ENCODE measurements around the gene PARP6. TPM values are rescaled to one million over a fixed set of nuclear protein-coding genes. Genes with fewer than 3 reads are reported as not detected.

The PARP6 gene, protein sequence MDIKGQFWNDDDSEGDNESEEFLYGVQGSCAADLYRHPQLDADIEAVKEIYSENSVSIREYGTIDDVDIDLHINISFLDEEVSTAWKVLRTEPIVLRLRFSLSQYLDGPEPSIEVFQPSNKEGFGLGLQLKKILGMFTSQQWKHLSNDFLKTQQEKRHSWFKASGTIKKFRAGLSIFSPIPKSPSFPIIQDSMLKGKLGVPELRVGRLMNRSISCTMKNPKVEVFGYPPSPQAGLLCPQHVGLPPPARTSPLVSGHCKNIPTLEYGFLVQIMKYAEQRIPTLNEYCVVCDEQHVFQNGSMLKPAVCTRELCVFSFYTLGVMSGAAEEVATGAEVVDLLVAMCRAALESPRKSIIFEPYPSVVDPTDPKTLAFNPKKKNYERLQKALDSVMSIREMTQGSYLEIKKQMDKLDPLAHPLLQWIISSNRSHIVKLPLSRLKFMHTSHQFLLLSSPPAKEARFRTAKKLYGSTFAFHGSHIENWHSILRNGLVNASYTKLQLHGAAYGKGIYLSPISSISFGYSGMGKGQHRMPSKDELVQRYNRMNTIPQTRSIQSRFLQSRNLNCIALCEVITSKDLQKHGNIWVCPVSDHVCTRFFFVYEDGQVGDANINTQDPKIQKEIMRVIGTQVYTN
- 36.1 and 52.5 TPM in 2 replicates for total RNA-seq (2014; rRNA removed; shearing (Covaris generic))

DNA sequence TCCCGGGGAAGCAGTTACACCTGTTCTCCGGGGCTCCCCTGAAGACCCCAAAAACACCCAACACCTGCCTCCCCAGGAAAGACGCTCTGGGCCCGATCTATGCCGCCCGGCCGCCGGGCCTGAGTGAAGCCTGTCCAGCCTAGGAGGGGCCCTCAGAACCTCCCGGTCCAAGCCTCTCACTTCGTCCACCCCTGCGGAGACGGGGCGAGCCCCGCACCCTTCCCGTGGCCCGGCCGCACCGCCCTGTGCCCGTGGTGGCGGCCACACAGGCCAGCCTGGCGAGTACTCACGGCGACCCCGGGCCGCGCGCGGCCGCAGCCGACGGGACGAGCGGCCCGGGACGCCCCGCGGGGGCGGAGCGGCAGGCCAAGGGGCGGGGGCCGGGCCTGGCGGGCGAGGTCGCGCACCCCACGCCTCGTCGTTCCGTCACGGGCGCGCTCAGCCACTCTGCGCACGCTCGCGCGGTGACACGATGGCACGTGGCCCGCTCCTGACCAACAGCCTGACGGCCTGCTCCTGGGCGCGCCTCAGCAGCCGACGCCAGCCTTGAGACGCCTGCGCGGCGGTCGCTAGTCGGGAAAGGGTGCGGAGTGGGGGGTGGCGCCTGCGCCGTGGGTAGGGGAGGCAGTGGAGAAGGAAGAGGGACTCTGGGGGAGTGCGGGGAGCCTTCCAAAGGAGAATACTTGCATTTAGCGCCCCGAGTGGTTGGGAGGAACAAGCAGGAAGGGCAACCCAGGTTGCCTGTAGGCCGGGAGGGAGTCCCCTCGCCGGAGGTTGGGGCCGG lies at the start of gene PARP6:
TSS of gene PARP6 (minus strand) at position 342 of the 784 bp plus-strand sequence. CDS start 5,077 bp downstream, outside the sequence.
- DNase-seq: peak; percentile 98 to 99
- no peaks in the 10 kb centered on the region for H3K27me3 ChIP-seq
- H3K36me3 ChIP-seq: peaks cover 13% of the 10 kb centered on the region
- H3K4me1 ChIP-seq: peaks cover 29% of the 10 kb centered on the region
- no peaks in the 10 kb centered on the region for H3K9me3 ChIP-seq (replicated peaks)
- peak within 1 kb of the TSS; percentile 91 for H3K4me3 ChIP-seq
- H3K27ac ChIP-seq: peak within 1 kb of the TSS; percentile 62

DNA sequence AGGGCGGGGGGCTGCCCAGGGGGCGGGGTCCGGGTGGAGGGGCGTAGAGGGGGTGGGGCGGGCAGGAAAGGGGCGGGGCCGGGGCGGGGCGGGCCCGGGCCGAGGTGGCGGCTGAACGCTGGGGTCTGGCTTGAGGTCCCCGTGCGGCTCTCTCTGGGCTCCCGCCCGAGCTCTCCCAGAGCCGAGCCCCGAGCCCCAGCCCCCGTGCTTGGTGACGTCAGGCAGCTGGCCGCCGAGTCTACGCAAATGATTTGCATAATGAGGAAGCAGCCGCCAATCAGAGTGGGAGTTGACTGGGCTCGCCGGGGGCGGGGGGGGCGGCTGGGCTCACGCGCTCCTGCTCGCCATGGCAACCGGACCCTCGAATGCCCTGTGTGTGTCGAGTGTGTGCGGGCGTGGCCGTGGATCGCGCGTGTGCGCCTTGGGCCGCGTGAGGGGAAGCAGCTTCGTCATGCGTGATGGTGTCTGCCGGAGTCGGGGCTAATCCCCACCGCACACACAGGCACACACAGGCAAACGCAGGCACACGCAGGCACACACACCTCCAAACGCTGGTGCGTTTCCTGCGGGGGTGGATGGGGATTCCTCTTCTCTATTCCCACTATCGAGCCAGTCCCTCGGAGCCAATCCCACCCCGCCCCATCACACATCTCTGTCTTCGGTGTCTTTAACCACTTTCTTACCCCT lies 47.8 kb upstream of the PARP6 start, which contains the start of gene CELF6:
TSS of gene CELF6 (minus strand) at position 173 of the 687 bp plus-strand sequence. CDS start 283 bp downstream, outside the sequence.
- Histone ChIP-seq H3K36me3 (no peaks in the 10 kb centered on the region), H3K27me3 (no peaks in the 10 kb centered on the region), H3K27ac (no peak within 1 kb of the TSS), H3K9me3 (replicated peaks) (no peaks in the 10 kb centered on the region), H3K4me3 (peak within 1 kb of the TSS; percentile 58), H3K4me1 (no peaks in the 10 kb centered on the region)
- peak; percentile 90 to 93 for DNase-seq

DNA sequence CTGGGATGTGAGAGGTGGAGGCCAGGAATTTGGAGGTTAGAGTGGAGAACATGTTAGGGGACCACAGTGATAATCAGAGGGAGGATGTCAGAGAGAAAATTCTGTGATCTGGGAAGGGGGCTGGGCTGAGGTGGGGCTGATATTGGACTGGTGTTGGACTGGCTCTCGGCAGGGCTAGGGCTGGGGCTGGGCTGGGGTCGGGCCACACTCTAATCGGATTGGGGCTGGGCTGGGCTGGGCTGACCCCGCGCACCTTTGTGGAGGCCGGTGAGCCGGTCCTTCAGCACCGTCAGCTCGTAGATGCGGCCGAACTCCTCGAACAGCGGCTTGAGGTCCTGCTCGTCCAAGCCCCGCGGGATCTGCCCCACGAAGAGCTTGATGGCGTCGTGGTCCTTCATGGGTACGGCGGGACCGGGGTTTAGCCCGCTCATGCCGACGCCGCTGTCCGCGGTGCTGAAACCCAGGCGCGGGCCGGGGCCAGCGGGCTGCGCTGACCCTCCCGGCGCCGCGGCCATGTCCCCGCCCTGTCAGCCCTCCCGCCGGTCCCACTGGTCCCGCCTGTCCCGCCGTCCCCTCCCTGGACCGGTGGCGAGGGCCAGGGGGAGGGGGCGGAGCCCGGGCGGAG lies 47.1 kb upstream of the PARP6 start:
- no peaks in the 10 kb centered on the region for H3K27me3 ChIP-seq
- DNase-seq: peak; percentile 71 to 72
- H3K36me3 ChIP-seq: no peaks in the 10 kb centered on the region
- no peaks in the 10 kb centered on the region for H3K9me3 ChIP-seq (replicated peaks)
- H3K4me1 ChIP-seq: no peaks in the 10 kb centered on the region
- H3K27ac ChIP-seq: no peak overlapping the region
- peak overlapping the region; percentile 58 for H3K4me3 ChIP-seq

DNA sequence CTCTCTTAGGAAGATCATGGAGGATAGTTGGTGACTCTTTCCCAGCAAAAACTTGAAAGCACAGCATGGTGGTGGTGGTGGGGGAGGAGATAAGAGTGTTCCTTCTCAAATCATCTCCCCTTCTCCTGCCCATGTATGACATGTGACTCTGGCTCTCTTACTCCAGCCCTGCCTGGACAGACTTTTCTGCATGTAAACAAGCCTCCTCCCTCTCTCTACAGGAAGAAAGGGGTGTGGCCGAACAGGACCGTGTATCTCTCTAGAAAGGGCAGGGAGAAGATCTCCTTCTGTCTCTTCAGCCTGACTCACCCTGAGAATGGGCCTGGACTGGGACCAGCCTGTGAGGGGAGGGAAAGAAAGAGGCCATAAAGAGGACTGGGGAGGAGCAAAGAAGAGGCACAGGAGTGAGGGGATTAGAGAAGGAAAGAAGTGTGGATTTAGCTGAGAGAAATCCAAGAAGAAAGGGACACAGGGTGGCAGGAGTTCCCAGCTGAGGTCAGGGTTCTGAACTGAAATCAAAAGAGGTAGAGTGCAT lies 46.1 kb upstream of the PARP6 start:
- no peaks in the 10 kb centered on the region for H3K36me3 ChIP-seq
- no peak overlapping the region for H3K4me3 ChIP-seq
- DNase-seq: no peak
- no peaks in the 10 kb centered on the region for H3K27me3 ChIP-seq
- no peaks in the 10 kb centered on the region for H3K9me3 ChIP-seq (replicated peaks)
- no peaks in the 10 kb centered on the region for H3K4me1 ChIP-seq
- H3K27ac ChIP-seq: no peak overlapping the region

DNA sequence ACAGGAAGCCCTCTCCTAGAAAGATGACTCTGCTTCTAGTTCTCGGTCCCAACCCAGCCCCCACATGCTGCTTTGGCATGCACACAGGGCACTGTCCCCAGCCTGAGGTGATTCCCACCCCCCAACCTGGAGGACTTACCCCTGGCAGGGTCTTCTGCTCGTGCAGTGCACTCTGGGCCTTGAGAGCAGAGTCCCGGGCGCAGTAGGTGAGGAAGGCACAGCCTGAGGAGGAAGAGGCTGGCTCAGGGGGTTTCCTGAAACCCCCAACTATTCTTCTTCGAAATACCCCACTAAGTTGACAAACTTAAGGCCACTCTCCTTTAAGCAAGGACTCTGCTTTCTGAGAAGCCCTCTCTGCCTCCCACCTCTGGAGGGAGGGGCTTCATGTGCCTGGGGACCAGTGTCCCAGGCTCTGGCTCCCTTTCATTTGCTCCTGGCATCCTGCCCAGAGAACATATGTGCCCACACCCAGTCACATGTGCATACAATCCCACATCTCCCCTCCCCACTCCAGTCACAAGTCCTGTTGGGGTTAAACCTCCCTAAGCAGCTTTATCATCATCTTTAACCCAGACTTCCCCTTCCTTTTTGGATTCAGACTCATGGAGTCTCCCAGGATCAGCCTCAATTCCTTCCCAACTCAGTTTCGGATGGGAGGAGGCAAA lies 43.5 kb upstream of the PARP6 start:
- Histone ChIP-seq H3K4me3 (no peak overlapping the region), H3K9me3 (replicated peaks) (no peaks in the 10 kb centered on the region), H3K36me3 (no peaks in the 10 kb centered on the region), H3K4me1 (no peaks in the 10 kb centered on the region), H3K27ac (no peak overlapping the region), H3K27me3 (no peaks in the 10 kb centered on the region)
- peak; percentile 67 to 74 for DNase-seq

DNA sequence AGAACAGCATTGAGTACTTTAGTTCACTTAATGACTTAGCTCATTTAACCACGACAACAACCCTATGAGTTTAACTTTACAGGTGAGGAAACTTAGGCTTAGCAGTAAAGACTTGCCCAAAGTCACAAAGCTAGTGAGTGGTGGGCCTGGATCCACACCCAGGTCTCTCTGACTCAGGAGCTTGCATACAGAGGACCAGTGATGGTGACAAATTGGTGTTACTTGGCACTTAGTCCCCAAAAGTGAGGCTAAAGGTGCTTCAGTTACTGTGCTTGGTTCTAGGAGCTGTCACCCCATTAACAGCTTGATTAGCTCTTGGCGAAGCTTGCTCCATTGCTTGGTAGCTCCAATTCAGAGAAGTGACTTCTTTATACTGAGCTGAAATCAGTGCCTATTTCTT lies 41.5 kb upstream of the PARP6 start:
- no peak for DNase-seq

DNA sequence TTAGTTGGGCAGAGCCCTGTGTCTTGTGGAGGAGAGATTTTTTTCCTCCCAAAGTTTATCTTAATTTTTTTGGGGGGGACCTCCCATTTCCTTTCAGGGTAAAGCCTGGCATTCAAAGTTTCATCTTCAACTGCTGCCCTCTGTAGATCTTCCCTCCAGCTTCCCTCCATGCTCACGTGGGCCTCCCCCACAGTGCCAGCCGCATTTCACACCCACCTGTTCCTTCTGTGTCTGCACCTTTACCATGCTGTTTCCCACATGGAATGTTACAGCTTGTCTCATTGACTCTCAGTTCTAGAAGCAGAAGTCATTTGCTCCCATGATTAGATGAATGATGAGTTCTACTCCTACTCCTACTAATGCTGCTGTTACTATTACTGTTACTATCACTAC lies 41.1 kb upstream of the PARP6 start:
- H3K9me3 ChIP-seq (replicated peaks): no peaks in the 10 kb centered on the region
- H3K27ac ChIP-seq: no peak overlapping the region
- H3K36me3 ChIP-seq: no peaks in the 10 kb centered on the region
- no peak for DNase-seq
- H3K27me3 ChIP-seq: no peaks in the 10 kb centered on the region
- H3K4me3 ChIP-seq: no peak overlapping the region
- no peaks in the 10 kb centered on the region for H3K4me1 ChIP-seq

More for the DNA sequence above, 41.5 kb upstream of the PARP6 start:
- Histone ChIP-seq H3K4me1 (no peaks in the 10 kb centered on the region), H3K36me3 (no peaks in the 10 kb centered on the region), H3K27ac (no peak overlapping the region), H3K9me3 (replicated peaks) (no peaks in the 10 kb centered on the region), H3K27me3 (no peaks in the 10 kb centered on the region), H3K4me3 (no peak overlapping the region)

DNA sequence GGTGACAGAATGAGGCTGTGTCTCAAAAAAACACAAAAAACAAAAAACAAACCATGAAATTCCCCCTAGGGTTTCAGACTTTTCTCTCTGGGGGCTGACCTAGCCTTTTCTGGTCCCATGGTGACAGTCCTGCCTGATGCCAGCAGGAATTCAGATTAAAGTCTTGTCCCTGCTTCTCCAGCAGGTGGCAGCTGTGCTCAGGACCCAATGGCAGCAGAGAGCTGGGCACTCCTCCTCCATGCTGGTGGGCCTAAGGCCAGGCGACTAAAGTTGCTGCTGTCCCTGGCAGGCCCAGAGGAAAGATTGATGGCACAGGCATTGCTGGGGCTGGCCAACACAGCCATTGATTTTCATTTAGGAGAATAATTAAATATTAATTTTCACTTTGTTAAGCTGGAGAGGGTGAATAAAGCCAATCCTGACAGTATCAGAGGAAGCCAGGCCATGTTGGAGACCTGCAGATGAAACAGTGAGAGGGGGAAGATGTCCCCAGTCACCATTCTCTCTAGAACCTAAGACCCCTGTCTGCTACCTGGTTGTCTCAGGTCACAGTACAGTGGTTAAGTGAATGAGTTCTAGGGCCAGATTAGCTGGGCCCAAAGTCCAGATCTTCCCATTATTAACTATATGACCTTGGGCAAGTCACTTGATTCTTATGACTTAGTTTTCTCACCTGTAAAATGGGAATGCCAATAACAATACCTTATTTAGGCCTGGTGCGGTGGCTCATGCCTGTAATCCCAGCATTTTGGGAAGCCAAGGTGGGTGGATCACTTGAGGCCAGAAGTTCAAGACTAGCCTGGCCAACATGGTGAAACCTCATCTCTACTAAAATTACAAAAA lies 40.5 kb upstream of the PARP6 start:
- Histone ChIP-seq H3K27ac (no peak overlapping the region), H3K4me1 (no peaks in the 10 kb centered on the region), H3K36me3 (no peaks in the 10 kb centered on the region), H3K4me3 (no peak overlapping the region), H3K27me3 (no peaks in the 10 kb centered on the region), H3K9me3 (replicated peaks) (no peaks in the 10 kb centered on the region)
- peak; percentile 75 to 85 for DNase-seq

DNA sequence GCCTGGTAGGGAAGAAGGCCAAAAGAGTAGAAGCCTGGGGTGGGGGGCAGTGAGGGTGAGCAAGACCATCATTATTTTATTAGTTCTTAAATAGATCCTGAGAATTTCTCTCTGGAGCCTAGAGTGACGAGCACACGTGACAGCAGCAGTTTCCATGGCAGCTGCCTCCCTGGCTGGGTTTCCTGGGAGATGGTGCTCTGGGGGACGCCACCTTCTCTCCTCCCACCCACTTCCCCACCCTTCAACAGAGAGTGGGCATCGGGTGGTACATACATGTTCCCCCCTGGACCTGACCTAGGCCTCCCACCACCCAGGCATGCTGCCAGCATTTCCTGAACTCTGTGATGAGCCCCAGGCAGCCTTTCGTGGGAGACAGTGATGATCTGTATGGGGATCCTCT lies 34.7 kb upstream of the PARP6 start:
- Histone ChIP-seq H3K27me3 (no peaks in the 10 kb centered on the region; the same call in 1 of the 2 replicates), H3K36me3 (no peaks in the 10 kb centered on the region), H3K4me3 (no peak overlapping the region), H3K4me1 (no peaks in the 10 kb centered on the region; the same call in 1 of the 2 replicates), H3K9me3 (replicated peaks) (no peaks in the 10 kb centered on the region), H3K27ac (no peak overlapping the region)
- DNase-seq: no peak

DNA sequence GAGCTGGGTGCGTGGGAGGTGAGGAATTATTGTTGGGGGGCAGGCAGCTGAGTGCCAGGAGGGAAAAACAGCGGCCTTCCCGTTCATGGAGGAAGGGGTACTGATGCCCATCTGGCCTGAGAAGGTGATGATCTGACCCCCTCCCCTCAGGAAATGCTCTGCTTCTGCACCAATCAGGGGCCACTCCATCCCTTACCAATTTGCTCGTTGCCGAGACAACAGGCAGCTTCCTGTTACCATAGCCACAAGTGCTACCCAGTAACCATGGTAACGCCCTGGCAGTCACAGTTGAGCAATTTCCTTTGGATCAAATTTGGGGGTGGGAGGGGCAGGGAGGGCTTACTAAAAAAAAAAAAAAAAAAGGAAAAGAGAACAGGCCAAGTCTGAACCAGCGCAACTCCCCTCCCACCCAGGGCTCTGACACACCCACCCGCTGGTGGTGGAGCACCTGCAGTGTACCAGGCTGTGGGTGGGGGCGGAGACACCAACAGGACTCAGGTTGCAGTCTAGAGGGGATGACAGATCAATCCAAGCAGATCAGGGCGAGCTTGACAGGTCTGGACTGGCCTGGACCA lies 33.9 kb upstream of the PARP6 start:
- no peak overlapping the region for H3K4me3 ChIP-seq
- no peaks in the 10 kb centered on the region; the same call in 1 of the 2 replicates for H3K27me3 ChIP-seq
- H3K4me1 ChIP-seq: no peaks in the 10 kb centered on the region; the same call in 1 of the 2 replicates
- DNase-seq: peak; percentile 26
- no peaks in the 10 kb centered on the region for H3K36me3 ChIP-seq
- H3K27ac ChIP-seq: no peak overlapping the region
- H3K9me3 ChIP-seq (replicated peaks): no peaks in the 10 kb centered on the region

DNA sequence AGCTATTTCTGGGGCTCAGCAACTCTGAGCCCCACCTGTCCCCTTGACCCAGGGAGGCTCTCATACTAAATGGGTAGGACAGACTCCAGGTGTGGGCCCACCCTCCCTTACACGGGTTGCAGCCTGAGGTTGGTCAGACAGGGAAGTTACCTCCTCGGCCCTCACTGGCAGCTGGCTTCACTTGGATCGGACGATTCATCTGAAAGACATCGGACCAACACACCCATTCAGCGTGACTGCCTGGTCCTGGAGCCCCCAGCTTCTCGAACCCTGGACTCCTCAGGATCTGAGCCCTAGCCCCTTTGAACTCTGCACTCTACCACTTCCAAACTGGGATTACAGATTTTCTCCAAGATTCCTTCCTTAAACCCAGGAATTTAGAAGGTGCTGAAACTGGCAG lies 32.2 kb upstream of the PARP6 start:
- Histone ChIP-seq H3K4me3 (no peak overlapping the region), H3K9me3 (replicated peaks) (no peaks in the 10 kb centered on the region), H3K4me1 (no peaks in the 10 kb centered on the region; the same call in 1 of the 2 replicates), H3K27me3 (no peaks in the 10 kb centered on the region; the same call in 1 of the 2 replicates), H3K36me3 (no peaks in the 10 kb centered on the region), H3K27ac (no peak overlapping the region)
- no peak for DNase-seq

DNA sequence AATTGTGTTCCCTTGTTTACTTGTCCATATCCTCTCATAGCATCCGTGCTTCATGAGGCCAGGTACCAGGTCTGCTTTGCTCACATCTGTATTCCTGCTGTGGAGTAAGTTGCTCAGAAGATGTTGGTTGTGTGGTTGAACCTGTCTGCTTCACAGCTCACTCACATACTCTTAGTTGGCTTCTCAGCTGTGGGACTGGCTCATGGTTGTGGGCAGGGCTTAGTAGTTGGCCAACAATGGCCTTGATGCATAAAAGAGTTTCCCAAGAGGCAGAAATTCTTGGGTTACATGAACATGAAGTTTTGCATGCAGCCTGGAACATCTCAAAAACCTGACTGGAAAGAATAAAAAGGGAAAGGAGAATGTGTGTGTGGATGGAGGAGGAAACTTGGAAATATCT lies 30.6 kb upstream of the PARP6 start:
- H3K4me1 ChIP-seq: no peaks in the 10 kb centered on the region; the same call in 1 of the 2 replicates

More for the DNA sequence above, 30.6 kb upstream of the PARP6 start:
- H3K9me3 ChIP-seq (replicated peaks): no peaks in the 10 kb centered on the region
- no peak overlapping the region for H3K4me3 ChIP-seq
- H3K36me3 ChIP-seq: no peaks in the 10 kb centered on the region
- DNase-seq: no peak
- no peaks in the 10 kb centered on the region; the same call in 1 of the 2 replicates for H3K27me3 ChIP-seq
- no peak overlapping the region for H3K27ac ChIP-seq
